IMR-90 (cell line): ENCODE data around the gene TNK1. TPM values are rescaled to one million over a fixed set of nuclear protein-coding genes. Genes with fewer than 3 reads are reported as not detected.
"Not testable (repeated sequence)": the region's sequence is repeated elsewhere in the genome, so short reads cannot be mapped to it uniquely, and the experiment has no call there.

Source experiments
- ATAC-seq: fragments of 200-7000 bp; cut with Tn5 transposase; 2 replicates; pipeline ENCODE4 v1.9.1; 2020; ENCODE audit warnings: low read depth, mild to moderate bottlenecking, moderate library complexity
- BruUV-seq: library from RNA; stranded (reverse); fragments of 400-500 nt; replicated peaks from 2 replicates; lab custom pipeline; 2021; lab: Mats Ljungman, UMichigan
- CTCF ChIA-PET: fragments of 300-600 bp; formaldehyde crosslinking; extraction: SDS; loops from one replicate; lab custom pipeline; 2021; ENCODE audit warnings: antibody characterized with exemption; lab: Yijun Ruan, JAX
- POLR2A ChIA-PET: fragments of 300-600 bp; sonication (Branson Sonifier 250); formaldehyde crosslinking; loops from one replicate; lab custom pipeline; 2022; ENCODE audit warnings: antibody characterized with exemption; ENCODE audit not compliant: unreplicated experiment; lab: Charles Lee
- DNase-seq: peaks from one replicate; pipeline ENCODE4 v3.0.0; 2013
- H2AFZ ChIP-seq: replicated peaks from 2 replicates; pipeline ENCODE3; 2013; ENCODE audit warnings: low read length, mild to moderate bottlenecking; ENCODE audit not compliant: poor library complexity
- H2AK5ac ChIP-seq: 2 replicates; pipeline ENCODE4 v1.6.1; 2013; ENCODE audit warnings: low read depth, low read length, inconsistent platforms
- H2AK9ac ChIP-seq: replicated peaks from 2 replicates; pipeline ENCODE3; 2013; ENCODE audit warnings: mild to moderate bottlenecking, low read depth, low read length, moderate library complexity; ENCODE audit not compliant: poor library complexity
- H2BK120ac ChIP-seq: 2 replicates; pipeline ENCODE4 v1.6.1; 2013; ENCODE audit warnings: low read depth, low read length, inconsistent platforms
- H2BK15ac ChIP-seq: 3 replicates; pipeline ENCODE4 v1.6.1; 2013; ENCODE audit warnings: low read depth, low read length, inconsistent platforms
- H2BK20ac ChIP-seq: 2 replicates; pipeline ENCODE4 v1.6.1; 2013; ENCODE audit warnings: low read depth, mild to moderate bottlenecking, inconsistent platforms, low read length, moderate library complexity
- H2BK5ac ChIP-seq: 2 replicates; pipeline ENCODE4 v1.6.1; 2013; ENCODE audit warnings: mild to moderate bottlenecking, low read depth, low read length, inconsistent platforms; ENCODE audit not compliant: poor library complexity, severe bottlenecking
- H3K14ac ChIP-seq: replicated peaks from 2 replicates; pipeline ENCODE4 v1.6.1; 2013; ENCODE audit warnings: low read depth, low read length, inconsistent platforms
- H3K18ac ChIP-seq: 2 replicates; pipeline ENCODE4 v1.6.1; 2013; ENCODE audit warnings: low read depth, low read length, control low read depth
- H3K23ac ChIP-seq: 2 replicates; pipeline ENCODE4 v1.6.1; 2013; ENCODE audit warnings: low read depth, low read length, inconsistent platforms
- H3K27ac ChIP-seq: 2 replicates; pipeline ENCODE4 v1.5.1; 2013; ENCODE audit warnings: mild to moderate bottlenecking, control low read depth, low read length; ENCODE audit not compliant: insufficient read depth
- H3K27me3 ChIP-seq: 2 replicates; pipeline ENCODE4 v1.6.1; 2013; ENCODE audit warnings: low read length; ENCODE audit not compliant: control insufficient read depth, insufficient read depth
- H3K36me3 ChIP-seq: 2 replicates; pipeline ENCODE4 v1.6.1; 2013; ENCODE audit warnings: low read length, mixed read lengths; ENCODE audit not compliant: control insufficient read depth, insufficient read depth
- H3K4ac ChIP-seq: 2 replicates; pipeline ENCODE4 v1.6.1; 2013; ENCODE audit warnings: low read depth, low read length, inconsistent platforms
- H3K4me1 ChIP-seq: 2 replicates; pipeline ENCODE4 v1.6.1; 2013; ENCODE audit warnings: low read length, mixed read lengths; ENCODE audit not compliant: control insufficient read depth, insufficient read depth
- H3K4me2 ChIP-seq: 2 replicates; pipeline ENCODE4 v1.6.1; 2013; ENCODE audit warnings: low read depth, mild to moderate bottlenecking, control low read depth, low read length, moderate library complexity
- H3K4me3 ChIP-seq: 2 replicates; pipeline ENCODE4 v1.5.1; 2013; ENCODE audit warnings: low read depth, mild to moderate bottlenecking, control low read depth, low read length, moderate library complexity; ENCODE audit not compliant: insufficient read depth
- H3K56ac ChIP-seq: 2 replicates; pipeline ENCODE4 v1.6.1; 2013; ENCODE audit warnings: low read length, inconsistent platforms; ENCODE audit not compliant: insufficient read depth; ENCODE audit errors: extremely low read depth
- H3K79me1 ChIP-seq, 2 experiments: 2 replicates each; pipeline ENCODE4 v1.6.1; 2013; ENCODE audit warnings: low read length in 2 of 2, inconsistent platforms in 1 of 2, low read depth in 1 of 2
- H3K9ac ChIP-seq: 2 replicates; pipeline ENCODE4 v1.6.1; 2013; ENCODE audit warnings: low read depth, low read length, control low read depth
- H3K9me1 ChIP-seq: 2 replicates; pipeline ENCODE4 v1.6.1; 2013; ENCODE audit warnings: low read length, inconsistent platforms; ENCODE audit not compliant: insufficient read depth
- H3K9me3 ChIP-seq: 2 replicates; pipeline ENCODE4 v1.6.1; 2013; ENCODE audit warnings: low read length; ENCODE audit not compliant: control insufficient read depth, insufficient read depth
- H4K20me1 ChIP-seq: 2 replicates; pipeline ENCODE4 v1.6.1; 2013; ENCODE audit warnings: low read length, inconsistent platforms; ENCODE audit not compliant: insufficient read depth
- H4K5ac ChIP-seq: 2 replicates; pipeline ENCODE4 v1.6.1; 2013; ENCODE audit warnings: mild to moderate bottlenecking, low read depth, low read length, control low read depth
- H4K8ac ChIP-seq, 2 experiments: 2 replicates each; pipeline ENCODE4 v1.6.1; 2013; ENCODE audit warnings: low read depth in 2 of 2, low read length in 2 of 2, control low read depth in 1 of 2, inconsistent platforms in 1 of 2
- H4K91ac ChIP-seq: 2 replicates; pipeline ENCODE4 v1.6.1; 2013; ENCODE audit warnings: low read depth, low read length, inconsistent platforms; ENCODE audit not compliant: insufficient read depth
- NFE2L2 ChIP-seq: fragments of 150-350 bp; IDR thresholded peaks from 2 replicates; pipeline ENCODE4 v1.6.1; 2016; ENCODE audit warnings: low read depth, mild to moderate bottlenecking, low read length
- WGBS, 2 experiments: methylation state at CpG; one replicate each; pipeline versions ENCODE4 v1.1.5 to v1.1.7; 2013; ENCODE audit warnings: missing lambda C conversion rate in 2 of 2; ENCODE audit not compliant: insufficient read length in 1 of 2; ENCODE audit errors: extremely low coverage in 2 of 2; 5-methylcytosine and 5-hydroxymethylcytosine counted together
- dilution Hi-C: fragments of 300-500 bp; cut with HindIII; formaldehyde crosslinking; loops from one replicate; pipeline ENCODE4 v1.14.3; 2018; ENCODE audit warnings: low sequenced_read_pairs; ENCODE audit not compliant: unreplicated experiment
- in situ Hi-C: fragments of 300-500 bp; cut with MboI; formaldehyde crosslinking; loops from 3 replicates; pipeline ENCODE4 v1.14.3; 2019; ENCODE audit warnings: low sequenced_read_pairs, inconsistent platforms, mixed read lengths
- intact Hi-C: fragments of 100-400 bp; cut with micrococcal nuclease; formaldehyde crosslinking; loops from 2 replicates; pipeline ENCODE4 v1.10.0; 2022
- polyA plus RNA-seq, 3 experiments: library from polyadenylated mRNA; depleted of rRNA; stranded (reverse); fragments of >200 nt; gene quantifications; 2 replicates each; pipeline ENCODE4 v1.2.3, GENCODE V29; 2012; ENCODE audit warnings: low replicate concordance in 1 of 3
- total RNA-seq: library from RNA; depleted of rRNA; stranded (reverse); fragments of >200 nt; gene quantifications from 2 replicates; pipeline ENCODE4 v1.2.3, GENCODE V29; 2012

The TNK1 gene
- total and polyA plus RNA-seq, 2 of the 4 experiments (the other 2 are of a cell fraction): 0.44 to 0.54 TPM

GRCh38 chr17:7336240-7337175 lies 44.4 kb upstream of the TNK1 start, which contains the start of gene ACAP1 (continued):
- TF ChIP-seq NFE2L2: no peak

GRCh38 chr17:7337600-7337999 lies 43.3 kb upstream of the TNK1 start:
- H3K4me1 ChIP-seq, H3K18ac ChIP-seq, DNase-seq, H2AFZ ChIP-seq, H3K79me1 ChIP-seq, H3K36me3 ChIP-seq, intact Hi-C loops, H3K14ac ChIP-seq, H3K23ac ChIP-seq, H4K8ac ChIP-seq, POLR2A ChIA-PET, H3K4ac ChIP-seq, H3K9me3 ChIP-seq, H4K91ac ChIP-seq, H2BK120ac ChIP-seq, H2BK20ac ChIP-seq, H2AK9ac ChIP-seq, H2AK5ac ChIP-seq, BruUV-seq, H3K9ac ChIP-seq, H2BK5ac ChIP-seq, ATAC-seq, H3K27ac ChIP-seq, H3K4me3 ChIP-seq, in situ Hi-C loops, H4K20me1 ChIP-seq, H2BK15ac ChIP-seq, dilution Hi-C loops, H4K5ac ChIP-seq, H3K4me2 ChIP-seq, H3K56ac ChIP-seq, H3K9me1 ChIP-seq: not testable (repeated sequence)
- peaks cover 15% of the 10 kb centered on the region for H3K27me3 ChIP-seq
- CTCF ChIA-PET: interaction anchor here (0.6 kb wide), 2 partner anchors 9 to 494 kb away, joined by 3 to 5 read pairs; no protein-coding TSS in a partner anchor
- WGBS, 2 experiments: 96% methylated on average over 4 of the region's 7 CpGs; no CpG with 5 or more reads in 1 of the 2 experiments
